ENCODE data around the gene CACNB2. TPM values are rescaled to one million over a fixed set of nuclear protein-coding genes. Genes with fewer than 3 reads are reported as not detected.

The CACNB2 gene
- total RNA-seq, 2 experiments from 2014 or later, result not detected

- Mint-ChIP-seq H3K36me3 (no peaks in the 10 kb centered on the region), H3K4me3 (no peak overlapping the region), H3K4me1 (no peaks in the 10 kb centered on the region), H3K27ac (no peak overlapping the region), H3K9me3 (no peaks in the 10 kb centered on the region), H3K27me3 (no peaks in the 10 kb centered on the region)
- DNase-seq, result no peak
- ATAC-seq (ENCODE audit: low read depth), result no peak
- POLR2A ChIA-PET, result no interaction called here
These were observed 95.3 kb downstream of the CACNB2 start for GRCh38 chr10:18235477-18235876.

- ATAC-seq (ENCODE audit: low read depth) (no peak), DNase-seq (no peak)
- Mint-ChIP-seq H3K36me3 (no peaks in the 10 kb centered on the region), H3K4me1 (no peaks in the 10 kb centered on the region), H3K9me3 (no peaks in the 10 kb centered on the region), H3K27me3 (no peaks in the 10 kb centered on the region), H3K4me3 (no peak overlapping the region), H3K27ac (no peak overlapping the region)
- POLR2A ChIA-PET, result no interaction called here
These were observed 96.5 kb downstream of the CACNB2 start for GRCh38 chr10:18236756-18237155.

GRCh38 chr10:18238870-18239485, 98.8 kb downstream of the CACNB2 start:
- Mint-ChIP-seq H3K4me1 (no peaks in the 10 kb centered on the region), H3K27ac (no peak overlapping the region), H3K36me3 (no peaks in the 10 kb centered on the region), H3K9me3 (no peaks in the 10 kb centered on the region), H3K4me3 (no peak overlapping the region), H3K27me3 (no peaks in the 10 kb centered on the region)
- POLR2A ChIA-PET, result no interaction called here
- DNase-seq, result no peak
- no peak for ATAC-seq (ENCODE audit: low read depth)

GRCh38 chr10:18240185-18240882, 100.1 kb downstream of the CACNB2 start:
- H3K4me1 Mint-ChIP-seq, result no peaks in the 10 kb centered on the region
- ATAC-seq (ENCODE audit: low read depth) (no peak), DNase-seq (no peak)
- POLR2A ChIA-PET, result no interaction called here
- no peaks in the 10 kb centered on the region for H3K36me3 Mint-ChIP-seq
- H3K27ac Mint-ChIP-seq, result no peak overlapping the region
- no peaks in the 10 kb centered on the region for H3K9me3 Mint-ChIP-seq
- H3K27me3 Mint-ChIP-seq, result no peaks in the 10 kb centered on the region
- H3K4me3 Mint-ChIP-seq, result no peak overlapping the region

- Mint-ChIP-seq H3K4me3 (no peak overlapping the region), H3K27me3 (no peaks in the 10 kb centered on the region), H3K27ac (no peak overlapping the region), H3K9me3 (no peaks in the 10 kb centered on the region), H3K4me1 (no peaks in the 10 kb centered on the region), H3K36me3 (no peaks in the 10 kb centered on the region)
- ATAC-seq (ENCODE audit: low read depth) (no peak), DNase-seq (no peak)
- POLR2A ChIA-PET, result no interaction called here
These were observed 106.7 kb downstream of the CACNB2 start for GRCh38 chr10:18246967-18247366.

GRCh38 chr10:18252086-18252485, 111.9 kb downstream of the CACNB2 start:
- no peak overlapping the region for H3K4me3 Mint-ChIP-seq
- no peaks in the 10 kb centered on the region for H3K36me3 Mint-ChIP-seq
- ATAC-seq (ENCODE audit: low read depth), result no peak
- H3K27ac Mint-ChIP-seq, result no peak overlapping the region
- DNase-seq, result no peak
- POLR2A ChIA-PET, result no interaction called here
- no peaks in the 10 kb centered on the region for H3K9me3 Mint-ChIP-seq
- no peaks in the 10 kb centered on the region for H3K27me3 Mint-ChIP-seq
- no peaks in the 10 kb centered on the region for H3K4me1 Mint-ChIP-seq

GRCh38 chr10:18254086-18254485, 113.9 kb downstream of the CACNB2 start:
- ATAC-seq (ENCODE audit: low read depth) (no peak), DNase-seq (no peak)
- no peak overlapping the region for H3K27ac Mint-ChIP-seq
- POLR2A ChIA-PET, result no interaction called here
- no peaks in the 10 kb centered on the region for H3K36me3 Mint-ChIP-seq
- no peak overlapping the region for H3K4me3 Mint-ChIP-seq
- H3K4me1 Mint-ChIP-seq, result no peaks in the 10 kb centered on the region
- no peaks in the 10 kb centered on the region for H3K27me3 Mint-ChIP-seq
- no peaks in the 10 kb centered on the region for H3K9me3 Mint-ChIP-seq

- no peak for ATAC-seq (ENCODE audit: low read depth)
- Mint-ChIP-seq H3K9me3 (no peaks in the 10 kb centered on the region), H3K27ac (no peak overlapping the region), H3K27me3 (no peaks in the 10 kb centered on the region), H3K36me3 (no peaks in the 10 kb centered on the region), H3K4me3 (no peak overlapping the region), H3K4me1 (no peaks in the 10 kb centered on the region)
- DNase-seq, result no peak
- POLR2A ChIA-PET, result no interaction called here
These were observed 114.5 kb downstream of the CACNB2 start for GRCh38 chr10:18254692-18255091.

- Mint-ChIP-seq H3K9me3 (no peaks in the 10 kb centered on the region), H3K27ac (no peak overlapping the region), H3K4me1 (no peaks in the 10 kb centered on the region), H3K36me3 (no peaks in the 10 kb centered on the region), H3K4me3 (no peak overlapping the region), H3K27me3 (no peaks in the 10 kb centered on the region)
- ATAC-seq (ENCODE audit: low read depth) (no peak), DNase-seq (no peak)
- POLR2A ChIA-PET, result no interaction called here
These were observed 120.2 kb downstream of the CACNB2 start for GRCh38 chr10:18260310-18260922.

- POLR2A ChIA-PET, result no interaction called here
- Mint-ChIP-seq H3K36me3 (no peaks in the 10 kb centered on the region), H3K27ac (no peak overlapping the region), H3K4me3 (no peak overlapping the region), H3K27me3 (no peaks in the 10 kb centered on the region), H3K4me1 (no peaks in the 10 kb centered on the region), H3K9me3 (no peaks in the 10 kb centered on the region)
- DNase-seq, result no peak
- ATAC-seq (ENCODE audit: low read depth), result no peak
These were observed 120.9 kb downstream of the CACNB2 start for GRCh38 chr10:18261063-18261610.

- Mint-ChIP-seq H3K4me1 (no peaks in the 10 kb centered on the region), H3K27me3 (no peaks in the 10 kb centered on the region)
- no peak for ATAC-seq (ENCODE audit: low read depth)
These were observed 121.6 kb downstream of the CACNB2 start for GRCh38 chr10:18261768-18262231.

GRCh38 chr10:18264466-18265050, 124.3 kb downstream of the CACNB2 start:
- Mint-ChIP-seq H3K27me3 (peaks cover 1% of the 10 kb centered on the region), H3K4me1 (no peaks in the 10 kb centered on the region), H3K27ac (no peak overlapping the region), H3K9me3 (no peaks in the 10 kb centered on the region), H3K36me3 (no peaks in the 10 kb centered on the region), H3K4me3 (no peak overlapping the region)
- no peak for DNase-seq
- no peak for ATAC-seq (ENCODE audit: low read depth)
- POLR2A ChIA-PET, result no interaction called here

More at GRCh38 chr10:18261768-18262231, 121.6 kb downstream of the CACNB2 start:
- Mint-ChIP-seq H3K27ac (no peak overlapping the region), H3K4me3 (no peak overlapping the region), H3K36me3 (no peaks in the 10 kb centered on the region), H3K9me3 (no peaks in the 10 kb centered on the region)
- POLR2A ChIA-PET, result no interaction called here
- no peak for DNase-seq

GRCh38 chr10:18268005-18268404, 127.8 kb downstream of the CACNB2 start:
- no peaks in the 10 kb centered on the region for H3K36me3 Mint-ChIP-seq
- no peaks in the 10 kb centered on the region for H3K4me1 Mint-ChIP-seq
- DNase-seq (no peak), ATAC-seq (ENCODE audit: low read depth) (no peak)
- no peak overlapping the region for H3K27ac Mint-ChIP-seq
- H3K27me3 Mint-ChIP-seq, result peaks cover 1% of the 10 kb centered on the region
- POLR2A ChIA-PET, result no interaction called here
- no peak overlapping the region for H3K4me3 Mint-ChIP-seq
- no peaks in the 10 kb centered on the region for H3K9me3 Mint-ChIP-seq

- Mint-ChIP-seq H3K27me3 (peaks cover 1% of the 10 kb centered on the region), H3K4me3 (no peak overlapping the region), H3K36me3 (no peaks in the 10 kb centered on the region), H3K9me3 (no peaks in the 10 kb centered on the region), H3K4me1 (no peaks in the 10 kb centered on the region), H3K27ac (no peak overlapping the region)
- no peak for DNase-seq
- POLR2A ChIA-PET, result no interaction called here
- no peak for ATAC-seq (ENCODE audit: low read depth)
These were observed 131.3 kb downstream of the CACNB2 start for GRCh38 chr10:18271491-18271890.
